Effector memory CD8-positive, alpha-beta T cell (primary cell): ENCODE data around the gene RSF1.
"Not testable (repeated sequence)": the region's sequence is repeated elsewhere in the genome, so short reads cannot be mapped to it uniquely, and the experiment has no call there.

ENCODE experiments used
- ATAC-seq: fragments of 150-1000 bp; cut with Tn5 transposase; replicated peaks from 2 replicates; pipeline ENCODE4 v1.10.0; 2021; ENCODE audit warnings: mild to moderate bottlenecking, moderate library complexity
- DNase-seq, 3 experiments: peaks; one replicate each; pipeline ENCODE4 v3.0.0; 2021
- H3K27ac Mint-ChIP-seq, 2 donors: one replicate each; pipeline ENCODE4 v1.8.0; 2022; ENCODE audit warnings: mild to moderate bottlenecking in 2 of 2, mixed read lengths in 2 of 2, moderate library complexity in 2 of 2
- H3K27me3 Mint-ChIP-seq, 2 donors: one replicate each; pipeline ENCODE4 v1.8.0; 2022; ENCODE audit warnings: mixed read lengths in 2 of 2
- H3K36me3 Mint-ChIP-seq: one replicate; pipeline ENCODE4 v1.8.0; 2022; ENCODE audit warnings: mild to moderate bottlenecking, moderate library complexity, mixed read lengths; ENCODE audit not compliant: insufficient read depth
- H3K4me1 Mint-ChIP-seq, 2 donors: one replicate each; pipeline ENCODE4 v1.8.0; 2022; ENCODE audit warnings: low read depth in 2 of 2, mixed read lengths in 2 of 2
- H3K4me3 Mint-ChIP-seq, 2 donors: one replicate each; pipeline ENCODE4 v1.8.0; 2022; ENCODE audit warnings: mild to moderate bottlenecking in 2 of 2, mixed read lengths in 2 of 2, moderate library complexity in 2 of 2
- H3K9me3 Mint-ChIP-seq, 2 donors: one replicate each; pipeline ENCODE4 v1.8.0; 2022; ENCODE audit warnings: mixed read lengths in 2 of 2
- total RNA-seq, 9 experiments: gene quantifications; one replicate each; lab custom pipeline; 2026; lab: John Stamatoyannopoulos, UW

The RSF1 gene
- total RNA-seq = 77.2 to 183 (median 155) reads per million in 9 experiments

DNA sequence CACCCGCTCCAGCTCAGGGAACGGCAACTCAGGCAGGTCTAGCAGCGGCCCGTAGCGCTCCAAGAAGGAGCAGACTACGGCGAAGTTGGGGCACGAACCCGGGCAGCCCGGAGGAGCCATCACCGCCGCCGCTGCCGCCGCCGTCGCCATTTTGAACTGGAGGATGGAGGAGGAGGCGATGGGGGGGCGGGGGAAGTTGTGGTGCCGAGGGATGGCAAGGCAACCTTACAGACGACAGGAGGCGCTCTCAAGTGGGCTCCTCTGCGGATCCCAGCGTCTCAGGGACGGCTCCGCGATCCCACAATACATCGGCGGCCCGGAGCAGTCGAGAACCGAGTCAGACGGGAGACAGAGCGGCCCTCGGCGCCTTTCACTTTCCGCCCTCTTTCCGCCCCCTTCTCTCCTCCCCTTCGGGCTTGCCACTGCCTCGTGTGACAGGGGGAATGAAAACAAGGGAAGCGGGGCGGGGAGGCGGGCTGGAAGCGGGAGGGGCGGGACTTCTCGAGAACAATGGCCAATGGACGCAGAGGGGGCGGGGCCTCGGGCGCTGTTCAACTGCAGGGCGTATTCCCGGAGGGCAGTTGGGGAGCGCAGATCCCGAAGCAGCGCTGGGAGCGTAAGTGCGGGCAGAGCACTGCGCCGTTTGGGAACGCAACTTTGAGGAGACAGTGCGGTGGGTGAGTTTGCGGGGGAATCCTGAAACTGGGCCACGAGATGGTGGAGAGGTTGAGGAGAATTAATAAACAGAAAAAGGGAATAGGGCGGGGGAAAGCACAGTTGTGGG is at the start of gene RSF1, which contains the start of gene AAMDC:
RSF1 (minus strand) TSS at position 158 of the 784 bp plus-strand sequence; CDS start at position 150, 8 bp downstream.
AAMDC (plus strand) TSS at position 580 of the 784 bp plus-strand sequence. CDS start 21,353 bp downstream, outside the sequence.
- peak; percentile 91 to 94 (median 92) for DNase-seq
- Mint-ChIP-seq H3K4me3 (peak within 1 kb of the TSS; percentile 87 to 98), H3K9me3 (no peaks in the 10 kb centered on the region), H3K36me3 (peaks cover 17% of the 10 kb centered on the region), H3K4me1 (peaks cover 23 to 36% of the 10 kb centered on the region in 2 donors), H3K27ac (peak within 1 kb of the TSS; percentile 91 to 96), H3K27me3 (no peaks in the 10 kb centered on the region)
- peak; percentile 85 for ATAC-seq

- ATAC-seq (no peak), DNase-seq (no peak)
- no peak overlapping the region for H3K27ac Mint-ChIP-seq
- H3K4me1 Mint-ChIP-seq = no peaks in the 10 kb centered on the region
- no peaks in the 10 kb centered on the region for H3K27me3 Mint-ChIP-seq
- H3K4me3 Mint-ChIP-seq = no peak overlapping the region
- no peaks in the 10 kb centered on the region for H3K9me3 Mint-ChIP-seq
- no peaks in the 10 kb centered on the region for H3K36me3 Mint-ChIP-seq
Observed at GRCh38 chr11:77868744-77869143, 48.2 kb upstream of the RSF1 start.

DNA sequence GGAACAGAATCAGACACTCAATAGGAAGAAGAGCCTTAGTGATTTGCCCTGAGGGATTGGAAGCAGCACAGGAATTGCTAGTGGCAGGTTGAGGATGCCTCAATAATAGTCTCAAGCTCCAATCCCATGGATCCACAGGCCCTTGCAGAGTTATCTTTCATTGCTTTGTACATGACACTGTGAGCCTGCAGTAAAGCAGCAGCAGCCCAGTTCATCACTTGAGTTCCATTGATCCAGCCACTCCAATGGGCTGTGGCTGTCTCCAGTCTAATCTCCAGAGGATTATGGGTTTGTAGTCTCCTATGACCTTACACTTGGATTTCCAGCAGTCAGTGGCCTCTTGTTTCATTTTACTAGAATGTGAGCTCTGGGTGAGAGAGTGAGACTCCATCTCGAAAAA is 45.8 kb upstream of the RSF1 start:
- H3K27ac Mint-ChIP-seq = no peak overlapping the region
- no peaks in the 10 kb centered on the region for H3K27me3 Mint-ChIP-seq
- no peak for DNase-seq

DNA sequence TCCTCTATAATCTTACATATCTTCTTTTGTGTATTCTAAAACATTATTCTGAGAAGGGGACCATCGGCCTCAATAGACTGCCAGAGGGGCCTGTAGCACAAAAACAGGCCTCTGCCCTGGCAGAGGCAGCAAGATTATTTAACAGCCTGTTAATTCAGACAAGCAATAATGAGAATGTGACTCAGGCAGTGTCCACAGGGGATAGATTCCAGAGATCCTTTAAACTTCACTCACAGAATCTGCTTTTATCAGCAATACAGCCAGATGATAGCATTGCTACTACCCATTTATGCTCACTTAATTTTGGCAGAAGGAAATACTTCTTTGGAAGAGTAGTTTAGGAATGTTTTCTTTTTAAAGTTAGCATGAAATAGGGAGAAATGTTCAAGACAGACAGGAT is 45.3 kb upstream of the RSF1 start:
- DNase-seq (no peak), ATAC-seq (no peak)
- Mint-ChIP-seq H3K27ac (peak overlapping the region in 1 of 2 donors; percentile 41), H3K9me3 (no peaks in the 10 kb centered on the region), H3K27me3 (no peaks in the 10 kb centered on the region), H3K4me3 (no peak overlapping the region), H3K4me1 (no peaks in the 10 kb centered on the region), H3K36me3 (no peaks in the 10 kb centered on the region)

More for the DNA sequence above, 45.8 kb upstream of the RSF1 start:
- no peak for ATAC-seq
- Mint-ChIP-seq H3K9me3 (no peaks in the 10 kb centered on the region), H3K4me3 (no peak overlapping the region), H3K36me3 (no peaks in the 10 kb centered on the region), H3K4me1 (no peaks in the 10 kb centered on the region)

DNA sequence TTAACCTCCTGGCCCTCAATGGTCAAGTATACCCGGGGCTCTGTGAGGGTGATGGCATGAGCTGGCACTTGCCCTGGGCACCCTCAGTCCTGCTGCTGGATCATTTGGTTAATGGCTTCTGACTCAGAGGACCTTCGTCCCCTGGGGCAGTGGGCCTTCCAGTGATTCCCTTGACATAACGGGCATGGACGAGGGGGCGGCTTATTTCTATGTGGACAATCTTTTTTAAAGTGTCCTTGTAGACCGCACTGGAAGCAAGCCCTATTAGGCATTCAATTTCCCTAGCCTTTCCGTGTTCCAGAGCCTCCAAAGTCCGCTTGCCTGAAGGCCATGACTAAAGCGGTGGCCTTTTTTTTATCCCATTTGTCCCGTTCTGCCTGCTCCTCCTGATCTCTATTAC is 40.9 kb upstream of the RSF1 start:
- ATAC-seq, H3K9me3 Mint-ChIP-seq, DNase-seq, H3K4me3 Mint-ChIP-seq, H3K27ac Mint-ChIP-seq, H3K4me1 Mint-ChIP-seq, H3K36me3 Mint-ChIP-seq, H3K27me3 Mint-ChIP-seq: not testable (repeated sequence)

- H3K36me3 Mint-ChIP-seq, H3K4me1 Mint-ChIP-seq, H3K27me3 Mint-ChIP-seq, H3K27ac Mint-ChIP-seq, H3K4me3 Mint-ChIP-seq, ATAC-seq, H3K9me3 Mint-ChIP-seq, DNase-seq: not testable (repeated sequence)
Observed at GRCh38 chr11:77857906-77858457, 37.5 kb upstream of the RSF1 start.

DNA sequence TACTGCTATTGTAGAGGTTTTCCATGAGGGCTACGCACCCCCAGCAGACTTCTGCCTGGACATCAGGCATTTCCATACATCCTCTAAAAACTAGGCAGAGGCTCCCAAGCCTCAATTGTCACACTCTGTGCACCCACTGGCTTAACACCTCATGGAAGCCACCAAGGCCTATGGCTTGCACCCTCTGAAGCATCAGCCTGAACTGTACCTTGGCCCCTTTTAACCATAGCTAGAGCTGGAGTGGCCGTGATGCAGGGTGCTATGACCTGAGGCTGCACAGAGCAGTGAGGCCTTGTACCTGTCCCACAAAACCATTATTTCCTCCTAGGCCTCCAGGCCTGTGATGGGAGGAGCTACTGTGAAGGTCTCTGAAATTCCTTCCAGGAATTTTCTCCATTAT is 34.3 kb upstream of the RSF1 start:
- no peak overlapping the region for H3K27ac Mint-ChIP-seq
- ATAC-seq = no peak
- H3K9me3 Mint-ChIP-seq = no peaks in the 10 kb centered on the region
- no peak for DNase-seq
- peaks cover 0 to 2% of the 10 kb centered on the region in 2 donors for H3K4me1 Mint-ChIP-seq
- no peaks in the 10 kb centered on the region for H3K27me3 Mint-ChIP-seq
- H3K4me3 Mint-ChIP-seq = no peak overlapping the region
- H3K36me3 Mint-ChIP-seq = peaks cover 2% of the 10 kb centered on the region

DNA sequence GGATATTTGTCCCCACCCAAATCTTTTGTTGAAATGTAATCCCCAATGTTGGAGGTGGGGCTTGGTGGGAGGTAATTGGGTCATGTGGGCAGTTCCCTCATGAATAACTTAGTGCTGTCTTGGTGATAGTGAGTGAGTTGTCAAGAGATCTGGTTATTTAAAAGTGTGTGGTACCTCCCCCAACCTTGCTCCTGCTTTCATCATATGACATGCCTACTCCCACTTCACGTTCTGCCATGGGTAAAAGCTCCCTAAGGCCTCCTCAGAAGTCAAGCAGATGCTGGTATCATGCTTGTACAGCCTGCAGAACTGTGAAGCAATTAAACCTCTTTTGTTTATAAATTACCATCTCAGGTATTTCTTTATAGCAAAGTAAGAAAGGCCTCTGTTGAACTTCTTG is 31.0 kb upstream of the RSF1 start:
- Mint-ChIP-seq H3K36me3 (peaks cover 5% of the 10 kb centered on the region), H3K27me3 (no peaks in the 10 kb centered on the region), H3K9me3 (no peaks in the 10 kb centered on the region), H3K4me1 (peaks cover 0 to 2% of the 10 kb centered on the region in 2 donors), H3K27ac (no peak overlapping the region), H3K4me3 (no peak overlapping the region)
- no peak for DNase-seq
- ATAC-seq = no peak

DNA sequence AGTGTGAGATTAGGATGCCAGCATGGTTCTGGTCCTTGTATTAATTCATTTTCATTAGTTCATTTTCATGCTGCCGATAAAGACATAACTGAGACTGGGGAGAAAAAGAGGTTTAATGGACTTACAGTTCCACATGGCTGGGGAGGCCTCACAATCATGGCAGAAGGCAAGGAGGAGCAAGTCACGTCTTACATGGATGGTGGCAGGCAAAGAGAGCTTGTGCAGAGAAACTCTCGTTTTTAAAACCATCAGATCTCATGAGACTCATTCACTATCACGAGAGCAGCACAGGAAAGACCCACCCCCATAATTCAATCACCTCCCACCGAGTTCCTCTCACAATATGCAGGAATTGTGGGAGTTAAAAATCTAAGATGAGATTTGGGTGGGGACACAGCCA is 23.2 kb upstream of the RSF1 start:
- not testable (repeated sequence) for H3K4me1 Mint-ChIP-seq, H3K27ac Mint-ChIP-seq, DNase-seq, ATAC-seq, H3K27me3 Mint-ChIP-seq, H3K4me3 Mint-ChIP-seq, H3K36me3 Mint-ChIP-seq
- peaks cover 2 to 11% of the 10 kb centered on the region in 2 donors for H3K9me3 Mint-ChIP-seq

DNA sequence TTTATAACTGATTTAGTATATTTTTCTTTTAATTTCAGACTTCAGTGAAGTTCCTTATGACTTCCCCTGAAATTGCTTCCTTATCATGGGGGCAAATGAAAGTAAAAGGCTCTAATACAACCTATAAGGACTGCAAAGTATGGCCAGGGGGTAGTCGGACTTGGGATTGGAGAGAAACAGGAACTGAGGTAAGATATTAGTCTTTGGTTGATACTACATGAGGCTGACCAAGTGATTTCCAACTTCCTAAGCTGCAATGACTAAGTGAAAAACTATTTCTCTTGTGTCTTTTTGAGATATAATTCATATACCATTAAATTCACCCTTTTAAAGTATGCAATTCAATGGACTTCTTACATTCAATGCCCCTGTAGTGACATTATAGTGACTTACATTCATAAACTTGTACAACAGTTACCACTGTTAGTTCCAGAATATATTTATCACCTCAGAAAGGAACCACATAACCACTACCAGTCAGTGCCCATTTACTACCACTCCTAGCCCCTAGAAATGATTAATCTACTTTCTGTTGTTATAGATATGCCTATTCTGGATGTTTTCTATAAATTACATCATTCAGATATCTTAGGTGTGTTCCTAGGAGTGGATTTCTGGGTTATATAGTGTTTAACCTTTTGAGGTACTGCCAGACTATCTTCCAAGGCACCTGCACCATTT is 22.1 kb upstream of the RSF1 start:
- Mint-ChIP-seq H3K9me3 (peaks cover 2 to 11% of the 10 kb centered on the region in 2 donors), H3K27me3 (no peaks in the 10 kb centered on the region), H3K27ac (no peak overlapping the region), H3K4me3 (no peak overlapping the region), H3K36me3 (peaks cover 6% of the 10 kb centered on the region), H3K4me1 (no peaks in the 10 kb centered on the region)
- ATAC-seq (no peak), DNase-seq (no peak)

- H3K4me3 Mint-ChIP-seq = no peak overlapping the region
- H3K4me1 Mint-ChIP-seq = peaks cover 3 to 12% of the 10 kb centered on the region in 2 donors
- DNase-seq (no peak), ATAC-seq (peak; percentile 43)
- H3K27ac Mint-ChIP-seq = peak overlapping the region in 1 of 2 donors; percentile 19
- H3K9me3 Mint-ChIP-seq = no peaks in the 10 kb centered on the region
- H3K27me3 Mint-ChIP-seq = no peaks in the 10 kb centered on the region
- H3K36me3 Mint-ChIP-seq = no peaks in the 10 kb centered on the region
Observed at GRCh38 chr11:77833302-77833701, 12.8 kb upstream of the RSF1 start.

GRCh38 chr11:77828926-77829325 is 8.4 kb upstream of the RSF1 start:
- ATAC-seq (no peak), DNase-seq (no peak)
- no peaks in the 10 kb centered on the region for H3K36me3 Mint-ChIP-seq
- H3K9me3 Mint-ChIP-seq = no peaks in the 10 kb centered on the region
- no peak overlapping the region for H3K4me3 Mint-ChIP-seq
- H3K27me3 Mint-ChIP-seq = no peaks in the 10 kb centered on the region
- no peak overlapping the region for H3K27ac Mint-ChIP-seq
- peaks cover 3 to 12% of the 10 kb centered on the region in 2 donors for H3K4me1 Mint-ChIP-seq

DNA sequence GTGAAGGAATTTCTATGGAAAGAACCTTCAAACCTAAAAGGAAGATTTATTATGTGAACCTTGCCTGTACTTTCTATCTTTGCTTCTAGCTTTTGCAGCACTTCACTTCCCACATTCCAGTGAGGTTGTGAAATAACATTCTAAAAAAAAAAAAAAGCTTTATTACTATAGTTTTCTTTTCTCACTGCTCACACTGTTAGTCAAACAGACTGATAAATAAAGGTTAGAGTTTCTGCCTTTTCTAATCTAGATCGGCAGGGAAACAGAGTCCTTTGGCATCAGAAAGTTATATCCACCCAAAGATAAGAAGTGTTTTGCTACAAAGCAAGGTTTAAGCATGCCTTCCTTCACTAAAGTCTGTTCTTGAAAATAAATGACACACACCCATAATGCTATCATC is 3.3 kb upstream of the RSF1 start:
- ATAC-seq = no peak
- no peak for DNase-seq
- H3K9me3 Mint-ChIP-seq = no peaks in the 10 kb centered on the region
- H3K4me3 Mint-ChIP-seq = no peak overlapping the region
- peaks cover 17% of the 10 kb centered on the region for H3K36me3 Mint-ChIP-seq
- H3K27me3 Mint-ChIP-seq = no peaks in the 10 kb centered on the region
- H3K27ac Mint-ChIP-seq = no peak overlapping the region
- H3K4me1 Mint-ChIP-seq = peaks cover 12 to 16% of the 10 kb centered on the region in 2 donors
